Measurements from ENCODE around the gene HNF1B.
"Not testable (repeated sequence)": the region's sequence is repeated elsewhere in the genome, so short reads cannot be mapped to it uniquely, and the experiment has no call there.

The HNF1B gene, protein sequence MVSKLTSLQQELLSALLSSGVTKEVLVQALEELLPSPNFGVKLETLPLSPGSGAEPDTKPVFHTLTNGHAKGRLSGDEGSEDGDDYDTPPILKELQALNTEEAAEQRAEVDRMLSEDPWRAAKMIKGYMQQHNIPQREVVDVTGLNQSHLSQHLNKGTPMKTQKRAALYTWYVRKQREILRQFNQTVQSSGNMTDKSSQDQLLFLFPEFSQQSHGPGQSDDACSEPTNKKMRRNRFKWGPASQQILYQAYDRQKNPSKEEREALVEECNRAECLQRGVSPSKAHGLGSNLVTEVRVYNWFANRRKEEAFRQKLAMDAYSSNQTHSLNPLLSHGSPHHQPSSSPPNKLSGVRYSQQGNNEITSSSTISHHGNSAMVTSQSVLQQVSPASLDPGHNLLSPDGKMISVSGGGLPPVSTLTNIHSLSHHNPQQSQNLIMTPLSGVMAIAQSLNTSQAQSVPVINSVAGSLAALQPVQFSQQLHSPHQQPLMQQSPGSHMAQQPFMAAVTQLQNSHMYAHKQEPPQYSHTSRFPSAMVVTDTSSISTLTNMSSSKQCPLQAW

DNA sequence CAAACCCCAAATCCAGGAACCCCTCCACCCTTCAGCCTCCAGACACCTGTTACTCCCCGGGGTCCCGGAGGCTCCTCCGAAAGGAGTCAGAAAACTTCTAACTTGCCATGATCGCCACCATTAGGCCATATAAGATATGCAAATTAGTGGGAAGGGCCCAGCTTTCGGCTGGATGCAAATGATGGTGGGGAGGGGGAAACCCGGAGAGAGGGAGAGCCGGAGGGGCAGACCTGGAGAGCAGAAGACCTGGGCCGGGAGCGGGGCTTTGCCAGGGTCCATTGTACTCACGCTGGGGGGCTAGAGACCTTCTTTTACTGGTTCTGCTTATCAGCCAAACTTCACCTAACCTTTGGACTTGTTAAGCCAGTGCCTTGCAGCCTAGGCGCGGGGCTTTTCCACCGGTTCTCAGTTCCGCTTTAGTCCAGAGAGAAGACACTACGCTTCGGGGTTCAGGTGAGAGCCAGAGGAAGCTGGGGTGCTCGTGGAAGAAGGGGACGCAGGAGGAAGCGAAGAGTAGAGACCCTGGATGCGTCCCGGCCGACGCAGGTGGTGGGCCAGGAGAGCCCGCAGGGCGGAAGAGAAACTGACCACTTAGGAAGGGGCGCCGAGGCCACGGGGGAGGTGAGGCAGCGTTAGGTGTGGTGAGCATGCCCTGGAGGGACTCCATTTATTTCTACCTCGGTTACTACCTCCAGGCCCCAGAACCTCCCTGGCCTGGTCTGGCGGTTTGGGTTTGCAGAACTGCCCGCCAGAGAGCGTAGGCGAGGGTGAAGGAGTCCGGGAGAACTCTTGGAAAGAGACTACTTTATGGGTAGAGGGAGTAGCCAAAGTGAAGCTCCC, at the start of gene HNF1B:
TSS of gene HNF1B (minus strand) at position 99 of the 840 bp plus-strand sequence. CDS start 175 bp downstream, outside the sequence.
- DNase-seq, result no peak

DNA sequence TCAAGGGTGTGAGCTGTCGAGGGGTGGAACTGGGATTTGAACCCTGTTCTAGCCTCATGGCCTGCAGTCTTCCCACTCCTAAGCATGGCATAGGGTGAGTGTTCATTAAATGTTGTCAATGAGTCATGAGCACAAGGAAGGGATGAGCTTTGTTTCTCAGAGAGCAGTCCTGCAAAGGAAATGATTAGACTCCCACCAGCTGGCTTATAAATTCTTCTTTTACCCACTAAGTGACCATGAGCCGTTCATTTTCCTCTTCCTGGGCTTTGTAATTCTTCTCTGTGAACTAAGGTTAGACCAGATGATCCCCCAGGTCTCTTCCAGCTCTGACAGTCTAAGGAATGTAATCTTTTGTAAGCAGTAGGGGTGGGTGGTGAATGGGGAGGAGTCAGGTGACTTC, 47.9 kb upstream of the HNF1B start:
- DNase-seq, result no peak

DNA sequence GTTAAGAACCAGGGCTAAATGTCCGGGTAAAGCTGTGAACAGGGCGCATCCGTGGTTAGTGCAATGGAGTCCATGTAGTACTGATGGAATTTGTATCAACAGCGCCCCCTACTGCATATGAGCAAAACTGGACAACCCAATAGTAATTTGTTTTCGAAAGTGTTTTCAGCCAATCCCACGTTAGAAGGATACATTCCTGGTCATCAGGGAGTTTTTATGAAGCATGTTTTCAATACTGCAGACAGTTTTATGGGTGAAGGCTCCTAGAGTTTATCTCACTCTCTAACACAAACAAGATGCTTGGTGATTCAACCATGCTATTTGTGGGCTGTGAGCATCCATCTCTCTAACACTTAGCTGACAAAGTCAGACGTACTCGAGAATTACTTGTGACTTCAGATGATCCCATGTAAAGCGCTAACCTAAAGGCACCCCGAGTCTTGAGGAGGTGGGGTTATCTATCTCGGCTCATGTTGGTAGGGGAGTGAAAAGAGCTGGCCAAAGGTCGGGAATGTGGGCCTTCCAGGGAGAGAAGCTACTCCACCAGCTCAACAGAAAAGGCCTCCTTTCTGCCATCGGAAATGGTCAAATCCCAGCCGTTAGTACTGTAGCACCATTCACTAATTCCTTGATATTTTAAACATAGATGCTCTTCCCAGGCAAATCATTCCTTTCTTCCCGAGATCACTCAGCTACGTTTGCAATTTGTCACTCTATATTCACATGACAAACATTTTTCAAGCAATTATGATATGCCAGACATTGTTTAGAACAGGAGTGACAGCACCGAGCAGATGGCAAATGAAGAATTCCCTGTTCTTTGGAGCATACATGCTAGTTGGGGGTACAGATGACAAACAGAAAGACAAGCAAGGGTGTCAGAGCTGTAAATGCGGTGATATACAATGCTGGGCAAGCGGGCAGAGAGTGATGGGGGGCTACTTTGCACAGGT, 46.9 kb upstream of the HNF1B start:
- peak; percentile 3 to 15 for DNase-seq

DNA sequence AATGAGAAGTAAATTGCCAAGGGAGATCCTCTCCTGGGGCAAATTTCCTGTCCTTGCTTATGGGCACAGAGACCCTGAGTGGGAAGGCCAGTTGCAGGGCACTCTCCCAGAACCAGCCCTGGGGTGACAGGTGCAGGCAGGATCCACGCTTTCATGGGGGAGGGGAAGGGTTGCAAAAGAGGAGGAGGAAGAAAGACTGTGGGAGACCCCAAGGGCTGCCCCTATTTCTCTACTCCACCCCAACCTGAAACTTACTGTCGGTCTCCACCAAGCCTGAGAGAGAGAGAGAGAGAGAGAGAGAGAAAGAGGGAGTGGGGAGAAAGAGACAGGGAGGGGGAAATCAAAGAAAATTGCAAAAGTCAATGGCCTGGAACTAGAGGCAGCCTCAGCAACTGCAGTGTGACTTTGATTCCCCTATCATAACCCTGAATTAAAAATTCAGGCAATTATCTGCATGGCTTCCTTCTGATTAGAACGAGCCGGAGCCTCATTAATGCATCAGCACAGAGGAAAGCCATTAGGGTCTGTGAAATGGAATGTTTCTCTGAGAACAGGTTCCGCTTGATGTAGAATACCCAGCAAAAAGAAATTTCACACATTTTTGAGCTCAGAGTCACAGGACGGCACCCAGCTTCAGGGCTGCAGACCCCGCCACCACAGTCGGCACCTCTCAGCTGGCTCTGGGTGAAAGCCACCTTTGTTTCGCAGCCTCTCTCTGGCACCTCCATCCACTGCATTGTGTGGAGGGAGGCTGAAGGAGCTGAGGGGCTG, 45.1 kb upstream of the HNF1B start:
- DNase-seq, result no peak

DNA sequence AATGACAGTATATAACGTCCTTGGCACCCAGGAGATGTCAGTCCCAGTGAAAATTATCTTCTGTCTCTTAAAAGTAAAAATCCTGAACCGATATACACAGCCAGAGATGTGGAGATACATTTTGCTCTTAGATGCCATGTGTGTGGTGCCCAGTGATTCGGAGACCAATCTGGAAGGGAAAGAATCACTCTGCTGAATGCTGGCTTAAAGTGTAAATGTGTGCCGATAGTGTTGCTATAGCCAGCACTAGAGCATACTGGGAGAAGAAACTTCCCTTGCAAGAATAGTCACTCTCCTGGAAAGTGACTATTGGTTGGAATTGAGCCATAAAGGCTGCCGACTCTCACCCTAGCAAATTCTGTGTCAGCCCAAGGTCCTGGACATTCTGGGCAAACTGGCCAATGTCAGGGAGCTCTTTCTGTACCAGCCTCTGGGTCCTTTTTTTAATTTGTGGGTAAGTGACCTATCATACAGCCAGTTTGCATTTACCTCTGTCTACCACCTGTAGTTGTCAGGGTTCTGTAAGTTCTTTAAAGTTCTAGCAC, 44.2 kb upstream of the HNF1B start:
- no peak for DNase-seq

DNA sequence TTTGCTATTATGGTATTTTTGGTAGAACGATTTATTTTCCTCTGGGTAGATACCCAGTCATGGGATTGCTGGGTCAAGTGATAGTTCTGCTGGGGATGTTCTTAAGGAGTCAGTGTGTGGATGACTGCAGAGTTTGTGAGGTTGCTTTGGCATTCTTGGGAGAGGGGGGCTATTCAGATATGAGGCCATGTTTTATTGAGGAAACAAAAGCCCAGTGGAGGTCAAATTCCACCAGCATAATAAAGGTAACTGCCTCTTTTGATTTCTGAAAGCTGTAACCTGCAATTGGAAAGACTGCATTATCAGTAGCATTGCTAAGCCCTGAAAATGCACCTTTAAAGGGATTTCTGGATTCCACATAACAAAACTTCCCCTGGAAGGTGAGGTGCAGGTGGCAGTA, 43.7 kb upstream of the HNF1B start:
- no peak for DNase-seq

DNA sequence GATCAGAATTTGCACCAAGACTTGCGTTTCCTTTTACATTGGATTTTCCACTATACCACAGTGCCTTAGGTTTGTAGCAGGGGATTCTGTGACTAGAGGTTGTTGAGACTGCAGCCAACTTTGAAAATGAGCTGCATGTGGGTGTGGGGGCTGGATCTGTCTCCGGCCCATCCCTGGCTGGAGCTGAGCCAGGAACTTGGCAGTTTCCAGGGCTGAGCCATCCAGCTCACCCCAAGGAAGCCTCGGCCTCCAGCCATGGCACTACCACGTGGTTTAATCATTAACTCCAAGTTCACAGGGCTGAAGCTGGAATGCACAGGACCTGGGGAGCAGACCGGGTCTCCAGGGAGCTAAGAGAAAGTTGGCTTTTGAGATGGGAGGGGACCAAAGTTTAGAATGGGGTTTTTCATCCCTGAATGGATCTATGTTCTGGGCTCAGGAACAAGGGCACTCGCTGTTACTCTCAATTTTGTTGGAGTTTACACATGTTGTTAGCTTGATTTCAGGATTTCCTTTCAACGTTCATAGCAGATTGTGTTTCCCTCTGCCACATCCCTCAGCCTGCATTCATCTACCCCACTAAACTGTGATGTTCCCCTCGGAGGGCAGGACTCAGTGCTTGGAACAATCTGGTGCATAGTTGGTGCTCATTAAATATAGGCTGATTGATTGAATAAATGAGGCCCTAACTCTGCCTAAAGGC, 42.3 kb upstream of the HNF1B start:
- DNase-seq, result no peak

DNA sequence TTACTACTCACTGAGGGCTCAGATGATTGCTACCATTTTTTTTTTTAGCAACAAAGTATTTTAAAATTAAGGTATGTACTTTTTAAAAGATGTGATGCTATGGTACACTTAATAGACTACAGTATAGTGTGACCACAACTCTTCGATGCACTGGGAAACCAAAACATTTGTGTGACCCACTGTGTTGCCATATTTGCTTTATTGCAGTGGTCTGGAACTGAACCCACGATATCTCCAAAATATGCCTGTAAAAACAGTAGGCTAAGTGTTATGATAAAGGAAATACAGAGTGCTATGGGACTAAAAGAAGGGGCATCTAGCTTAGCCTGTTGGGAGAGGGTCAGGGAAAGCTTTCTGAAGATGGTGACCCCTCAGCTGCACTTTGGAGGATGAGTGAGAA, 41.6 kb upstream of the HNF1B start:
- no peak for DNase-seq

DNA sequence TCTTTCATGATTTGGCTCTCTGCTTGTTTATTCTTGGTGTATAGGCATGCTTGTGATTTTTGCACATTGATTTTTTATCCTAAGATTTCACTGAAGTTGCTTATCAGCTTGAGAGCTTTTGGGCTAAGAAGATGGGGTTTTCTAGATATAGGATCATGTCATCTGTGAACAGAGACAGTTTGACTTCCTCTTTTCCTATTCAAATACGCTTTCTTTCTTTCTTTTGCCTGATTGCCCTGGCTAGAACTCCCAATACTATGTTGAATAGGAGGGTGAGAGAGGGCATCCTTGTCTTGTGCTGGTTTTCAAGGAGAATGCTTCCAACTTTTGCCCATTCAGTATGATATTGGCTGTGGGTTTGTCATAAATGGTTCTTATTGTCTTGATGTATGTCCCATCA, 37.6 kb upstream of the HNF1B start:
- DNase-seq, result not testable (repeated sequence)

DNA sequence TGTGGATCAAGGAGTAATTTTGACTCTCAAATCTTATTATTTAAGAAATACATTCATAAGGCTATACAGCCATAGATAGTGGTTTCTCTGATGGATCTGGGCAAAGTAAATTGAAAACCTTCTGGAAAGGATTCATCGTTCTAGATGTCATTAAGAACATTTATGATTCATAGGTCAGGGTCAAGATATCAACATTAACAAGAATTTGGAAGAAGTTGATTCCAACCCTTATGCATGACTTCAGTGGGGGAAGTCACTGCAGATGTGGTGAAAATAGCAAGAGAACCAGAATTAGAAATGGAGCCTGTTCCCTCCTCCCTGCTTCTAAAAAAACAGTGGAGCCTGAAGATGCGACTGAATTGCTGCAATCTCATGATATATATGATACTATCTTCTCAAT, 36.6 kb upstream of the HNF1B start:
- DNase-seq, result no peak

DNA sequence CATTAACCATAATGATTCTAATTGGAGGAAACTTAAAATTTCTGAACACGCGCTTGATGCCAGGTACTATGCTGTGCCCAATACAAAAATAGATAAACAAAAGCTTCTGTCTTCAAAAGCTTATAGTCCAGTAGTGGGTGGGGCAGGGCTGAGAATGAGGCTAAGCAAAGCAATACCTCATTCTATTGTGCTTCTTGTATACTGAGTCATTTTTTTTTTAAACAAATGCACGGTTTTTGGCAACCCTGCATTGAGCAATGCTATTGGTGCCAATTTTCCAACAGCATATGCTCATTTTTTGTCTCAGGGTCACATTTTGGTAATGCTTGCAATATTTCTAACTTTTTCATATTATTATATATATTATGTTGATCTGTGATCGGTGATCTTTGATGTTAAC, 34.7 kb upstream of the HNF1B start:
- DNase-seq, result no peak

DNA sequence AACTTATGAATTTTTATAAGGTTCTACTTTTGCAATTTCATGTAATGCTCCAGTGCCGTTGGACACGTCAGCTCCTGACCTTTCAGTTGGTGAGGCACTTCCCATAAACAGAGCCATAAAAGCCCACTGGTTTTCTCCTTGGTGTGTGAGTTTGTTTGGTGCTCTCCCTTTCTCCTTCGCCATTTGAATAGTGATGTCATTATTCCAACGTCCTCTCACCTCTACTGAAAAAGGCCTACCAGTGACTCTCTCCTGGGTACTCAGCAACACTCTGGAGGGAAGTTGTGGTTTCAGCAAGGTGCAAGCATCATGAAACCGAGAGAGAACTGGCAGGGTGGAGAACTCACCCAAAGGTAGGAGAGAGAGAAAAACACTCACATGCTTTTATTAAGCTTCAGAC, 29.6 kb upstream of the HNF1B start:
- no peak for DNase-seq

DNA sequence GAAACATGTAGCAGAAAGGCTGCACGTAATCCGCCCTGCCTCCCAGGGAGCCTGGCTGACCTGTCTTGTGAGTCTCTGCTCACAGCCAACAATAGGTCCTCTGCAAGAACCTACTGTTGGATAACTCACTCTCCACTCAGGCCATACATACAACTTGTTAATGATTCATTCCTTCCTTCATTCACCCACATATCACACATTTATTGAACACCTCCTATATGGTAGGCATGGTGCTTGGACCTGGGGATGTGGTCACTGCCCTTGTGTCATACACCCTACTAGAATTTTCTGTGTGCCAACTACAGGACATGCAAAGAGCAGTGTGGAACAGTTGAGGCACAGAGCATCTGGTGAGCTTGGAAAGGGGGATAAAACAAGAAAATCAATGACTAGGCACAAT, 28.1 kb upstream of the HNF1B start:
- no peak for DNase-seq

DNA sequence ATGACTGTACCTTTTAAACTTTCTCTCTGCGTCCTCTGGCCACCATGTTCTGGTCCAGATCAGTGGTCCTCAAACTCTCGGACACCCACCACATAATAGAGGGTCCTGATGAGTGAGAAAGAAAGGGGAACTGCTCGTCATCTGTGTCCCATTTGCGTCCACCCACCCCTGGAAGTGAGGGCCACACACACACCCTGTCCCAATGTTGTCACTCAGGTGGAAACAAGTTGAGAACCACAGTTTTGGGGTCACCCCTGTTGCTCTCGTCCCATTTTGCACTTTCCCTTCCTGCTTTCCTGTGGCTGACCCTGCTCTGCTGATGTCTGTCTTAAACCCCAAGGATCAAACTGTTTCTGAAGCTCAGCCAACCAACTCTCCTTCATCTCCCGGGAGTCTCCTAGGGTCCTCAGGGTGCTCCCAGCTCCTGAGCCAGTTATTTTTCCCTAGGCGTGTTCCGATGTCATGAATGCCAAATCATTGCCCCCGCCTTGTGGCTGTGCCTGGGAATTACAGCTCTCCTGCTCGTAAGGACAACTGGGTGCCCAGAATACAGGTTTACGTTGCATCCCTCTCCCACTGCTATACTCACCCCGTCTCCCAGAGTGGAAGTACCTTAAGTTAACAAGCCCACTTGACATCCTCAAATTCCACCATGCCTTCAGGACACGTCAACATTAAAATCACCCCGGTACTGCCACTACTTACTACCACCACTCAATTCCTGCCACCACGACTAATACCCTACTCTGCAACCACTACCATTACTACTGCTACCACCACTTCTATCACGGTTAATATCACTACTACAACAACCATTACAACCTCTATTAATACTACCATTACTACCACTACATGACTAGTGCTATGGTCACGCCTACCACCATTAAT, 26.0 kb upstream of the HNF1B start:
- peak in 1 of 2 experiments; percentile 6 for DNase-seq

DNA sequence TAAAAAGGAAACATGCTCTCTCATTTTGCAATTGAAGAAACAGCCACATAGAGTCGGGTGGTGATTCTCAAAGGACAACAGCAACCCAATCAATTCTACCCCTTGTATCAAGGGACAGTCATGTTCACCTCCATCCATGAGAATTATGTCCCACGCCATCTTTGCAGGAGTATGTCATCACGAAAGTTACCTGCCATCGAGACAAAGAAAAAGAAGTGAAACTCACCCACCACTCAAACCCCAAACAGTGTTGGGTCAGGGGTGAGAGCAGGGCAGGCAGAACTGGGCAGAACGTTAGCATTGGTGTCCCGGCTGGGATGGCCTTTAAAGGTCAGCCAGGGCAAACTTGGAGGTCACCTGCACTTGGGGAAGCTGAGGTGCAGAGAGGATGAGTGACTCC, 24.2 kb upstream of the HNF1B start:
- no peak for DNase-seq

DNA sequence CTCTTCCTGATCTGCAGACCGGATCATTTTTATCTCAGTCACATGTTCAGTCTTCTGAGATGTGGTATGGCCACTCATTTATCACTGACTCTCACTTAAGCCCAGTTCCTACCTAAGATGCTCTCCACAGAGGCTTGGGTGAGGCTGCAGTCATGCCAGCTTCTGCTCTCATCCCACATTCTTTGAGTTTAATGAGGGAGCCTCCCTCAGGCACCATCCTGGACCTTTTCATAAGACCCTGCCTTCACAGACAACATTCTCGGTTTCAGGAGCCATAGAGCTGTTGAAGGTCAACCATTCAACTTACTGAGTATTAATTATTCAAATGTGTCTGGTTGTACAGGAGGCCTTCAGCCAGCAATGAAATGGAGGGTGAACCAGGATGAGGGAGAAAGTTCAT, 23.6 kb upstream of the HNF1B start:
- DNase-seq, result no peak

DNA sequence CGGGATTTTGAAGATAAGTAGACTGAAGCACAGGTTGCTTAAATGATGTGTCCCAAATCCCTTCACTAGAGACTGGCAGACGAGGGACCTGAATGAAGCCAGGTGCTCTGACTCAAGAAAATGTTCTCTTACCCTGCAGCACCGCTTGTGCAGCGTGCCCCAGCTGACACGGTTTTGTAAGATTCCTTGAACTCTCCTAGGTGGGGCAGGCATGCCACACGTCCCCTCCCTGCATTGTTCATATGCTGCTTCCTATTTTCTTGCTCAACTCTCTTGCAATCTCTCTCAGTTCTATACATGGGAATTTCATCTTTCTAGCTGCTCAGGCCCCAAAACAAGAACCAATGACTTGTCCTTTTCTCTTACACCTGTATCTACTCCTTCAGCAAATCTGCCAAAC, 22.1 kb upstream of the HNF1B start:
- no peak for DNase-seq

DNA sequence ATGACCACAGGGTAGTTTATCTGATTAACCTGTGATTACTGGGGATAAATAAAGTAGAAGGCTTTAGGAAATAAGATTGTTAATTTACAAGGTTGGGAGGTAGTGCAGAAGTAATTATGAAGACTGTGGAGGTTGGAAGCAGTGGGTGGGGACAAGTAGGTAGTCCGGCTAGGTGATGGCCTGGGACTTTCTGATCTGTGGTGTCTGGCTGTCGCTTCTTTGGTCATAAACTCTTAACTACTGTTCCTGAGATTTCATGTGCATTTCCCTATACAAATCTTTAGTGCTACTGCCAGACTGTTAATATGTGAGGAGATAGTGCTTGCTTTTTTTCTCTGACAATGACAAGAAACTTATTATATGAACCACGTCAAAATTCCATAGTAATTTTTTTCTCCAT, 19.5 kb upstream of the HNF1B start:
- no peak for DNase-seq

DNA sequence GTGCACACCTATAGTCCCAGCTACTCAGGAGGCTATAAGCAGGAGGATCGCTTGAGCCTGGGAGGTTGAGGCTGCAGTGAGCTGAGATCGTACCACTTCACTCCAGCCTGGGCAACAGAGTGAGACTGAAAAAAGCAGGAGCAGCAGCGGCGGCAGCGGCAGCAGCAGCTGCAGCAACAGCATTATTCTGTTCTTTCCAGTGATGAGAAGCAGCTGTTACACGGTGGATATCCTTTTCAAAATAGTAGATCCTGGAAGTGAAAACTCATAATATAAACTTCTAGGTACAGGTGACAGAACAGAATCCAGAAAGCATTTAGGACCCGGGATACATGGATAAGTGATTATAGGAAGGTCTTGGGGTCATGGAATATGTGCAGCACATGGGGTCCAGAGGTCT, 17.8 kb upstream of the HNF1B start:
- DNase-seq, result no peak

DNA sequence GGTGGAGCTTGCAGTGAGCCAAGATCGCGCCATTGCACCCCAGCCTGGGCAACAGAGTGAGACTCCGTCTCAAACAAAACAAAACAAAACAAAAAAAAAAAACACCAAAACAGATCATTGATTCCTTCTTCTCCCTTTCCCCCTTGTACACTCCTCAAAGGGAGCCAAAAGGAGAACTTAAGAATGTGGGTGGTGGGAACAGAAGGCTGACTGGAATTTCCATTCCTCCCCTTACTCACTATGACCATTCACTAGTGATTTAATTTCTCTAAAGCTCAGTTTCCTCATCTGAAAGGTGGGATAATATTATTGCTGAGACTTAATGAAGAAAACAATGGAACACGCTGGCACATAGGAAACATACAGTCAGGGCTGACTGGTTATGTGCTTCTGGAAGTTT, 17.1 kb upstream of the HNF1B start:
- DNase-seq, result no peak
